GM18520 (cell line): Measurements from ENCODE around the gene ADCYAP1R1.

Experiments
- ATAC-seq: cut with Tn5 transposase; IDR thresholded peaks from one replicate; pipeline ENCODE4 v1.9.1; 2021; ENCODE audit not compliant: unreplicated experiment

The ADCYAP1R1 gene

GRCh38 chr7:31066516-31067130 lies 14.5 kb downstream of the ADCYAP1R1 start:
- ATAC-seq, result no peak

- ATAC-seq, result no peak
Measured at GRCh38 chr7:31067491-31067890, 15.4 kb downstream of the ADCYAP1R1 start.

DNA sequence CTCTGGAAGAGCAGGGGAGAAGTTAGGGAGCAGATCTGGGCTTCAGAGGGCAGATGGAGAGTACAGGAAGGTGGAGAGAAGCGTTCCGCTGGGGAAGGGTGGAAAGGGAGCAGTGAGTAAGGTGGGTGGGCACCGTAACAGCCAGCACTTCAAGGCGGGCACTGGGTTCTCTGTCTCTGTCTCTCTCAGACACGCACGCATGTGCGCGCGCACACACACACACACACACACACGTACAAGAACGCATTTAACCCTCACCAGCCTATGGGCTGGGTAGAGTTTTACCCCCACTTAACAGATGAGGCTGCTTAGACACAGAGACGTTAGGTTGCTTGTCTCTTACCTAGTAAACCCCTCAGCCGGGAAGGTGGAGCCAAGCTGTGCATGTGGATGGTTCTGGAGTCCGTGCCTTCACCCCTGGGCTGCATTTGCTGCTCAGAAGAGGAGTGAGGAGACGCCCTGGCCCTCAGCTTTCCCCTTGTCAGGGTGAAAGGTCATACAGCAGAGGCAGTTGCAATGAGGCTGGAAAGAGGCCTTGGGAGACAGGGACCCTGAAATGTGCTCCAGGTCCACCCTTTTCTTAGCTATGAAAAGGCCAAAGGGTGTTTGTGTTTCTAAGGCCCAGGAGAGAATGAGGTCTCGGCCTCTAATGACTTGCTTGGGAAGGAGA lies 16.0 kb downstream of the ADCYAP1R1 start:
- ATAC-seq, result no peak

GRCh38 chr7:31069860-31070555 lies 17.9 kb downstream of the ADCYAP1R1 start:
- ATAC-seq, result no peak

- no peak for ATAC-seq
Measured at GRCh38 chr7:31070991-31071644, 19.0 kb downstream of the ADCYAP1R1 start.

- ATAC-seq, result no peak
Measured at GRCh38 chr7:31071645-31072029, 19.5 kb downstream of the ADCYAP1R1 start.

DNA sequence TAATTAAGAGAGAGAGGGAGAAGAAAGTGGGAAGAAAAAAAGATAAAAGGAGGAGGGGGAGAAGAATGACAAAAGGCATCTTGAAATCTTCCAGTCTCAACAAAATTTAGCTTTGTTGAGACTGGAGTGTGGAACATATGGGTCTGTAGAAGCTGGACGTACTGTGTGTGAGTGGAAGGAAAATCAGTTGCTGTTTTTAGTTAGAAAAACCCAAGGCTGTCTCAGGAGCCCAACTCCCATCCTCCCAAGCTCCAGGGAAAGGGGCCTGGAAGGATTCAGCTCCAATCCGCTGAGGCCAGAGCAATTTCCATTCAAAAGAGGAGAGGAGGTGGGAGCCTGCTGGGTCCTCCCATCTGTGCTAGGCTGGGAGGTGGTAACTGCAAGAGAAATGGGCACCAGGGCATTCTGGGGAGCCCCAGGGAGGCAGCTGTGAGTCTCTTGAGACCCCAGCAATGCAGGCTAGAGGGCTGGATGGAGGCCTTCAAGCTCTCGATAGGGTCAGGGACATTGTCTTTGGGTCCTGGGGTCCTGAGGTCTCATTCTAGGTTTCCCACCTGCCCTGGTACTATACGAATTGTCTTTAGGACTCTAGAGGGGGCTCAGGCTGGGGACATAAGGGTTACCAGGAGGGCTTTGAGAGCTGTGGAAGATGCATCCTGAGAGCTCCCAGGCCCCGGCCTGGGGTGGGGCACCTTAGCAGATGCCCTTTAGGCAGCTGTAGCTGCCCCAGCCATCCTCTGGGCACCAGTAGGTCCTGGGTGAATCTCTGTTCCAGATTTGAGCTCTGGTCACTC lies 21.4 kb downstream of the ADCYAP1R1 start:
- no peak for ATAC-seq

- no peak for ATAC-seq
Measured at GRCh38 chr7:31074120-31074383, 21.9 kb downstream of the ADCYAP1R1 start.

GRCh38 chr7:31074403-31075085 lies 22.4 kb downstream of the ADCYAP1R1 start:
- ATAC-seq, result no peak

DNA sequence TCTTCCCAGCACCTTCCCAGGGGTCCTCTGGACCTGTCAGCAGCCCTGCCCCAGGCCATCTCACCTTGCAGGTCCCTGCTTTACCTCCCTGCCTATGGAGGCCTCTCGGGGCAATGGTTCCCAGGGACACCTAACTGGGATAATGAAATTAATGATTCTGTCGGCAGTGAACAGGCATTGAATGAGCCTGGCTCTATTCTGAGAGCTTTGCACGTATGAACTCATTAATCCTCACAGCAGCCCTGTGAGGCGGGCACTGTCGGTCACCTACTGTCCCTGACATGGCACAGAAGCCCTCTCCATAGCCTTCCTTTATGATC lies 22.9 kb downstream of the ADCYAP1R1 start:
- no peak for ATAC-seq

DNA sequence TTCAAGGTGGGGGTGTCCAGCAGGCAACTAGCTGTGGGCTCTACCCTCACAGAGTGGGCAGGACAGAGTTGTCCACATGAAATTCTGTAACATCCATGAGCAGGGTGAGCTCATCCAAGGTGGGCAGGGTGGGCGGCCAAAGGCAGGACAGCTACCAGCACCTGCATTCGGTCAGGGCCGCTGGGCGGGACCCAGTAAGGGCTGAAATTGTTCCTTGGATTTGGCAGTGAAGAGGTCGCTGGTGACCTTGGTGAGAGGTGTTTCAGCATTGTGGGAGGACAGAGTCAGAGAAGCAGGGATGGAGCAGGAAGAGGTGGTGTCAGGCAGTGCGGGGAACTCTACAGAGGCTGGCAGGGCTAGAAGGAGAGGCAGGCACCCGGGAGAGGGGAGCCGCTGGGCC lies 23.9 kb downstream of the ADCYAP1R1 start:
- no peak for ATAC-seq

DNA sequence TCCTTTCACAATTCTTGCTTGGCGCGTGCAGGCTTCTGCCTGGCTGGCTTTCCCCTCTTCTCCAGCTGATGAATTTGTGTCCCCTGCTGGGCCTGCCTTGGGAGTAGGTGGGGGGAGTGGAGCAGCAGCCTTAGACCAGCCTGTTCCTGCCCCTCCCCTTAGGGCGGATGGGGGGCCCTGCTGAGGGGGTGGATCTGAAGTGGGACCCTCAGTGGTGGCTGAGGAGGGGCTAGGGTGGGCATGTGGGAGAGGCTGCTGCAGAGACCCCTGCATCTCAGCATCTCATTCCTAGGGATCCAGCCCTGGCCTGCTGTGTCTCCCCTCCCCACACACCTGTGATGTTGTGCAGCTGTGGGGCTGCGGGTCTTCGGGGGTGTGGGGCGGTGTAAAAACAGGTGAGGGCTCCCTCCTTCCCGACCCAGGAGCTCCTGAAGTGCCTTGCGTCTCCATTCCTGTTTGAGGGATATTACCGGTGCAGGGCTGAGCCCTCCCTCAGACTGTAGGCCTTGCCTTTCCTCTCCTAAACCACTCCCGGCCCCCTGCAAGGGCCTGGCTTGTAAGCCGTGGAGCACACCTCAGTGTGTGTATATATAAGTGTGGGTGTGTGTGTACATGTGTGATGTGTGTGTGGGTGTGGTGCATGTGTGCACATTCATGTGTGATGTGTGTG lies 24.7 kb downstream of the ADCYAP1R1 start:
- no peak for ATAC-seq

- ATAC-seq, result no peak
Measured at GRCh38 chr7:31077484-31078362, 25.6 kb downstream of the ADCYAP1R1 start.

DNA sequence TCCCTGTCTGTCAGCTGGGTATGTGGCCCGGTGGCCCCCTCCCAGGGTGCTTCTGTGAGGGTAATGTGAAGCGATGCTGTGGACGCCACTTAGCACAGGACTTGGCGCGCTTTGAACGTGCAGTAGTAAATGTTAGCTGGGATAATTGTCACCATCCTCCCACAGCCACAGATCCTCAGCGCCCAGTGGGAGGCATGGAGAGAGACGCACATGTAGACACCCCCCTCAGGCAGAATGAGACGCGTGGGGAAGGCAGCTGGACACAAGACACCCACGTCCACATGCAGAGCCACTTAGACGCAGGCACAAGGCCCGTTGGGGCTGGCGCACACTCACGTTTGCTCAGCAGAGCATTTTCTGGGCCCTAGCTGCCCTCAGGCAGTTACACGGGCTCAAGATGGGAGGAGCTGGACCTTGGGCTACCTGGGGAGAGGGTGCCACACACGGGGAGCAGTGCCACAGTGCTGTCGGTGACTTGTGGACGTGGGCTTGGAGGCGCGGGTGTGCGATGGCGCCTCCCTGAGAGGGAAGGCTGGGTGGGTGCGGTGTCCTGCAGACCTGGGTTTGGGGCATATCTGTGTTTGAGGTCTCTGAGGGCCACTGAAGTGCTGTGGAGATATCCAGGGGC lies 26.4 kb downstream of the ADCYAP1R1 start:
- ATAC-seq, result no peak

DNA sequence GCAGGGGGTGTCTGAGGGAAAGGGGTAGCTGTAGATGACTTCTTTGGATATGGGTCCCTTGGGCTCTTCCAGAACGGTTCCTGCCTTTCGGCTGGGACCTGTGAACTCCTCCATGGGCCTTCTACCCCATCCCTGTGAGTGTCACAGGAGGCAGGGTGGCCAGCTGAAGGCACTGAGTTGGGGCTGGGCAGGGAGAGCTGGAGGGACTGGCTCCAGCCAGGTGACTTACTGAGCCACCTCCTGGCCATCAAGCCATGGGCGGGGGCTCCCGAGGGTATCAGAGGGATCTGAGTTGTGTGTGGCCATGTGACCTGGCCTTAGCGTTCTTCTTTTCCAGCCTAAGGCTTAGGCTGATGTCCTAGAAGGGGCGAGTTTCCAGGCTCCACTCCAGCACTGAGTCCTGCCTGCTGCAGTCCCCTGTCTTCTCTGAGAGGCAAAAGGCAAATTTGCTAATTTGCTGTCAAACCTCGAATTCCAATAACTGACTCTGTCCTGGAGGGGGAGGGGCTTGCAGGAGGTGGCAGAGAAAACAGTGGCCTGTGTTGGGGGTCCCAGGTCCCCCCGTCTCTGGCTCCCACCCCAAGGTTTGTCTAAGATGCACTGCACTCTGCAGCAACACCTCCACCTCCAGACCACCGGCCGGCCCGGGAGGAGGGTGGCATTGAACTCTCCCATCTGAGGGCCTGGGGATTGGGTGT lies 27.2 kb downstream of the ADCYAP1R1 start:
- ATAC-seq, result no peak

GRCh38 chr7:31079824-31080511 lies 27.9 kb downstream of the ADCYAP1R1 start:
- no peak for ATAC-seq

DNA sequence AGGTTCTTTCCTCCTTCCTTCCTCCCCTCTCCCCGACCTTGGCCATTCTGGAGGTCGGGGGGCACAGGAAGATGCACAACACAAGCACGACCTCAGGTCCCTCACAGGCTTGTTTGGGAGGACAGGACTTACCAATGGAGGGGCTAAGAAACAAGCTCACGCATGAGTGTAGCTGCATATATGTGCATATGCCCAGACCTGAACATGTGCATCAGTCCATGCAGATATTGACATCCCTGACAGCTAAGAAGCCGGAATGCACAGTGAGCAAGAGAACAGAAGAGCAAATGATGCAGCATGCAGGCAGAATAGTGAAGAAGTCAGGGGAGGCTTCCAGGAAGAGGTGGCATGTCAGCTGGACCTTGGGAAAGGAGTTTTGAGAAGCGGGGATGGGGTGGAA lies 28.7 kb downstream of the ADCYAP1R1 start:
- no peak for ATAC-seq

GRCh38 chr7:31082017-31082416 lies 29.9 kb downstream of the ADCYAP1R1 start:
- no peak for ATAC-seq
